Stimulated activated CD4-positive, alpha-beta T cell treated with anti-CD3 and anti-CD28 coated beads, Interleukin-2, amount 100 ng/mL, for 24 hours (primary cell): ENCODE measurements around the gene ASPSCR1.

Experiments
- DNase-seq, 2 donors: peaks; one replicate each; pipeline ENCODE4 v3.0.0-alpha.2; 2020

The ASPSCR1 gene

GRCh38 chr17:82059272-82060000 is 82.0 kb downstream of the ASPSCR1 start:
- DNase-seq = peak in 1 of 2 donors; percentile 5

- DNase-seq = no peak
Measured at GRCh38 chr17:82060001-82060380, 82.6 kb downstream of the ASPSCR1 start.

- DNase-seq = no peak
Measured at GRCh38 chr17:82060614-82061013, 83.2 kb downstream of the ASPSCR1 start.

- no peak for DNase-seq
Measured at GRCh38 chr17:82061047-82061925, 83.9 kb downstream of the ASPSCR1 start.

- peak in 1 of 2 donors; percentile 1 for DNase-seq
Measured at GRCh38 chr17:82062076-82062983, 84.9 kb downstream of the ASPSCR1 start.

- DNase-seq = no peak
Measured at GRCh38 chr17:82062984-82063368, 85.5 kb downstream of the ASPSCR1 start.

- DNase-seq = no peak
Measured at GRCh38 chr17:82063424-82064415, 86.3 kb downstream of the ASPSCR1 start.

GRCh38 chr17:82064433-82065192 is 87.2 kb downstream of the ASPSCR1 start:
- DNase-seq = no peak

GRCh38 chr17:82065193-82065637 is 87.8 kb downstream of the ASPSCR1 start:
- no peak for DNase-seq

- DNase-seq = peak; percentile 77 to 80
Measured at GRCh38 chr17:82065638-82066303, 88.3 kb downstream of the ASPSCR1 start, which contains the start of gene DUS1L. Gene DUS1L, minus strand, starts transcription at chr17:82065804. Its CDS starts 745 bp downstream, at chr17:82065059.
